Uterus (tissue), 2 donors: Measurements from ENCODE around the gene CD1D.

ENCODE experiments used
- POLR2A ChIP-seq, 2 donors: fragments of 450-650 bp; IDR thresholded peaks; one replicate each; pipeline ENCODE4 v1.6.1; 2016; ENCODE audit warnings: antibody characterized with exemption in 2 of 2, mild to moderate bottlenecking in 1 of 2, moderate library complexity in 1 of 2
- TF ChIP-seq, protein P1 (sequence below), 4 experiments: fragments of 200-600 bp in 2 of 4; fragments of 450-650 bp in 2 of 4; sonication (generic) in 2 of 4; IDR thresholded peaks; one replicate each; pipeline ENCODE4 v1.5.1; 2016 to 2019; ENCODE audit warnings: antibody characterized with exemption in 4 of 4, mild to moderate bottlenecking in 2 of 4, moderate library complexity in 1 of 4

DNA sequence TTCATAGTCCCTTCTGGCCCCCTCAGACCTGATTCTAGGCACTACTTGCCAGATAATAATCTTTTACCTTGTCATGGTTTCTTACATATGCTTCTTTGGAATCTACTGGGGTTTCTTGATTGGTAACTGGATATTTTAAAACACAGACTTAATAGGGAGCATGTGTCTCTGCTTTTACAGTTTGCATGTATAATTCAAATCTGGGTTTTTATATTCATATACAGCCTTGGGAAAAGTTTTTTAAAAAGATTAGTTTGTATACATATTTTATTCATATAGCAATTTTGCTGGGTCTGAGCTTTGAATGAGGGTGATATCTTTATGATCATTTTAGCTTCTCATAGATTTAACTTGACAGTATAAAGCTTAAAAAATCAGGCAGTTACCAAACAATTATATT lies 21.1 kb upstream of the CD1D start:
- TF ChIP-seq, protein P1, sequence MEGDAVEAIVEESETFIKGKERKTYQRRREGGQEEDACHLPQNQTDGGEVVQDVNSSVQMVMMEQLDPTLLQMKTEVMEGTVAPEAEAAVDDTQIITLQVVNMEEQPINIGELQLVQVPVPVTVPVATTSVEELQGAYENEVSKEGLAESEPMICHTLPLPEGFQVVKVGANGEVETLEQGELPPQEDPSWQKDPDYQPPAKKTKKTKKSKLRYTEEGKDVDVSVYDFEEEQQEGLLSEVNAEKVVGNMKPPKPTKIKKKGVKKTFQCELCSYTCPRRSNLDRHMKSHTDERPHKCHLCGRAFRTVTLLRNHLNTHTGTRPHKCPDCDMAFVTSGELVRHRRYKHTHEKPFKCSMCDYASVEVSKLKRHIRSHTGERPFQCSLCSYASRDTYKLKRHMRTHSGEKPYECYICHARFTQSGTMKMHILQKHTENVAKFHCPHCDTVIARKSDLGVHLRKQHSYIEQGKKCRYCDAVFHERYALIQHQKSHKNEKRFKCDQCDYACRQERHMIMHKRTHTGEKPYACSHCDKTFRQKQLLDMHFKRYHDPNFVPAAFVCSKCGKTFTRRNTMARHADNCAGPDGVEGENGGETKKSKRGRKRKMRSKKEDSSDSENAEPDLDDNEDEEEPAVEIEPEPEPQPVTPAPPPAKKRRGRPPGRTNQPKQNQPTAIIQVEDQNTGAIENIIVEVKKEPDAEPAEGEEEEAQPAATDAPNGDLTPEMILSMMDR (IDR thresholded peaks at IDR 0.05), result no peak
- no peak for TF ChIP-seq POLR2A (IDR thresholded peaks at IDR 0.05)
